PC-3 (cell line): ENCODE results near the gene GPR132.

Experiments
- CTCF ChIP-seq: fragments of 300-600 bp; sonication (generic); conservative IDR thresholded peaks from 2 replicates; pipeline ENCODE4 v1.5.1; 2017; ENCODE audit warnings: antibody characterized with exemption, low read depth, mild to moderate bottlenecking, low read length
- EZH2 ChIP-seq: fragments of 300-600 bp; sonication (generic); IDR thresholded peaks from one replicate; pipeline ENCODE4 v1.6.1; 2017; ENCODE audit warnings: antibody characterized with exemption, mild to moderate bottlenecking, low read length; ENCODE audit not compliant: unreplicated experiment
- EZH2phosphoT487 ChIP-seq: fragments of 300-600 bp; sonication (generic); IDR thresholded peaks from 2 replicates; pipeline ENCODE4 v1.6.1; 2018; ENCODE audit warnings: mild to moderate bottlenecking, antibody characterized with exemption, low read length, borderline replicate concordance

GRCh38 chr14:105051182-105052109 lies 13.8 kb downstream of the GPR132 start:
- TF ChIP-seq CTCF (no peak), EZH2 (no peak), EZH2phosphoT487 (no peak)
